Endothelial cell of umbilical vein (primary cell): Measurements from ENCODE around the gene SHISA7. TPM values are rescaled to one million over a fixed set of nuclear protein-coding genes. Genes with fewer than 3 reads are reported as not detected.

Source experiments
- BruUV-seq: library from RNA; stranded (reverse); fragments of 400-500 nt; replicated peaks from 2 replicates; lab custom pipeline; 2021; lab: Mats Ljungman, UMichigan
- CTCF ChIA-PET: fragments of 300-600, 350-600 bp; sonication (Branson Sonifier 250); formaldehyde crosslinking; loops from one replicate; lab custom pipeline; 2021; ENCODE audit warnings: antibody characterized with exemption, inconsistent platforms; lab: Charles Lee
- POLR2A ChIA-PET: fragments of 300-600, 350-600 bp; sonication (Branson Sonifier 250); formaldehyde crosslinking; loops from one replicate; lab custom pipeline; 2021; ENCODE audit warnings: antibody characterized with exemption, inconsistent platforms; lab: Charles Lee
- DNase-seq: peaks from one replicate; pipeline ENCODE4 v3.0.0-alpha.2; 2011; ENCODE audit warnings: low read depth, low spot score
- FAIRE-seq: peaks from 2 replicates; lab custom pipeline; 2011; peaks lifted over from hg19 to GRCh38; lab: Jason Lieb, UNC
- H2AFZ ChIP-seq: 2 replicates; pipeline ENCODE4 v1.6.0; 2012; ENCODE audit warnings: low read depth, low read length, control low read depth, inconsistent platforms
- H3K27ac ChIP-seq: 2 replicates; pipeline ENCODE4 v1.5.1; 2011; ENCODE audit warnings: low read depth, mild to moderate bottlenecking, control low read depth, low read length, moderate library complexity; ENCODE audit not compliant: insufficient read depth
- H3K27me3 ChIP-seq, 2 experiments: 2 replicates each; pipeline versions ENCODE4 v1.6.0 to v1.6.1; 2011; ENCODE audit warnings: low read length in 2 of 2, mixed read lengths in 1 of 2; ENCODE audit not compliant: control insufficient read depth in 2 of 2, insufficient read depth in 2 of 2
- H3K36me3 ChIP-seq, 2 experiments: 2 replicates in 1 of 2; 3 replicates in 1 of 2; pipeline ENCODE4 v1.5.1; 2011; ENCODE audit warnings: low read length in 2 of 2, mild to moderate bottlenecking in 1 of 2, moderate library complexity in 1 of 2; ENCODE audit not compliant: control insufficient read depth in 2 of 2, insufficient read depth in 2 of 2; ENCODE audit errors: extremely low read depth in 1 of 2
- H3K4me1 ChIP-seq: 3 replicates; pipeline ENCODE4 v1.5.1; 2011; ENCODE audit warnings: mild to moderate bottlenecking, low read length; ENCODE audit not compliant: control insufficient read depth, insufficient read depth; ENCODE audit errors: extremely low read depth
- H3K4me2 ChIP-seq: 2 replicates; pipeline ENCODE4 v1.6.1; 2011; ENCODE audit warnings: low read length, control low read depth, mixed read lengths; ENCODE audit not compliant: insufficient read depth
- H3K4me3 ChIP-seq, 3 experiments: fragments of 200-600 bp in 1 of 3; sonication (generic), shearing (Covaris generic) in 1 of 3; replicated peaks in 1 of 3; 2 replicates each; pipeline ENCODE4 v1.5.1; 2011 to 2016; ENCODE audit warnings: control low read depth in 3 of 3, low read length in 3 of 3, mild to moderate bottlenecking in 2 of 3, inconsistent platforms in 1 of 3, low read depth in 1 of 3, moderate library complexity in 1 of 3; ENCODE audit not compliant: insufficient read depth in 1 of 3
- H3K79me2 ChIP-seq: 2 replicates; pipeline ENCODE4 v1.6.0; 2012; ENCODE audit warnings: low read length, inconsistent platforms; ENCODE audit not compliant: control insufficient read depth, insufficient read depth
- H3K9ac ChIP-seq: replicated peaks from 2 replicates; pipeline ENCODE3; 2011; ENCODE audit warnings: low read length, control low read depth; ENCODE audit not compliant: insufficient read depth; ENCODE audit errors: extremely low read depth
- H3K9me1 ChIP-seq: replicated peaks from 3 replicates; pipeline ENCODE4 v1.6.0; 2011; ENCODE audit warnings: mild to moderate bottlenecking, low read length; ENCODE audit not compliant: control insufficient read depth, insufficient read depth; ENCODE audit errors: extremely low read depth
- H3K9me3 ChIP-seq: replicated peaks from 2 replicates; pipeline ENCODE4 v1.5.1; 2012; ENCODE audit warnings: low read length, inconsistent platforms; ENCODE audit not compliant: control insufficient read depth, insufficient read depth
- H4K20me1 ChIP-seq: replicated peaks from 2 replicates; pipeline ENCODE3; 2011; ENCODE audit warnings: mild to moderate bottlenecking, low read length; ENCODE audit not compliant: control insufficient read depth, insufficient read depth; ENCODE audit errors: extremely low read depth
- EZH2 ChIP-seq: IDR thresholded peaks from 2 replicates; pipeline ENCODE4 v1.6.1; 2012; ENCODE audit warnings: borderline replicate concordance, low read depth, mild to moderate bottlenecking, moderate library complexity, low read length, inconsistent platforms; ENCODE audit not compliant: severe bottlenecking
- FOS ChIP-seq: IDR thresholded peaks from 2 replicates; pipeline ENCODE4 v1.6.1; 2011; ENCODE audit warnings: mild to moderate bottlenecking, low read length, moderate library complexity, borderline replicate concordance; ENCODE audit not compliant: insufficient read depth
- GATA2 ChIP-seq: IDR thresholded peaks from 2 replicates; pipeline ENCODE4 v1.7.0; 2011; ENCODE audit warnings: low read depth, mild to moderate bottlenecking, moderate library complexity, mixed read lengths, low read length; ENCODE audit not compliant: insufficient read length, insufficient read depth
- MYC ChIP-seq: IDR thresholded peaks from one replicate; pipeline ENCODE4 v1.6.1; 2011; ENCODE audit warnings: mild to moderate bottlenecking, low read depth, low read length
- POLR2A ChIP-seq: IDR thresholded peaks from 2 replicates; pipeline ENCODE4 v1.6.1; 2012; ENCODE audit warnings: low read depth, mild to moderate bottlenecking, control low read depth, low read length
- dilution Hi-C: fragments of 300-500 bp; cut with MboI; formaldehyde crosslinking; loops from one replicate; pipeline ENCODE4 v1.15.0; 2019; ENCODE audit warnings: low sequenced_read_pairs; ENCODE audit not compliant: extremely low pct_ligation_motif_present
- intact Hi-C: fragments of 100-400 bp; cut with micrococcal nuclease; formaldehyde crosslinking; loops from one replicate; pipeline ENCODE4 v1.10.0; 2022
- polyA plus RNA-seq, 4 experiments: library from polyadenylated mRNA; depleted of rRNA in 3 of 4; stranded (reverse) in 3 of 4; unstranded in 1 of 4; fragments of >200 nt; gene quantifications; 2 replicates each; pipeline versions ENCODE4 v1.2.1 to v1.2.3, GENCODE V29; 2011 to 2012; ENCODE audit warnings: missing spikeins in 1 of 4
- total RNA-seq: library from RNA; stranded (reverse); gene quantifications from 2 replicates; pipeline ENCODE4 v1.2.3, GENCODE V29; 2021
- TF ChIP-seq, protein P1 (sequence below), 2 donors: IDR thresholded peaks; 1 replicate in 1 of 2; 2 replicates in 1 of 2; pipeline ENCODE4 v1.5.1; 2011; ENCODE audit warnings: low read length in 2 of 2, mild to moderate bottlenecking in 2 of 2, moderate library complexity in 2 of 2, control low read depth in 1 of 2, inconsistent platforms in 1 of 2, low read depth in 1 of 2; ENCODE audit not compliant: insufficient read depth in 1 of 2; ENCODE audit errors: extremely low read depth in 1 of 2

Gene SHISA7
- total and polyA plus RNA-seq, 2 donors (not counting 3 experiments of a cell fraction or from before 2014, with no cell fraction given) = not detected

DNA sequence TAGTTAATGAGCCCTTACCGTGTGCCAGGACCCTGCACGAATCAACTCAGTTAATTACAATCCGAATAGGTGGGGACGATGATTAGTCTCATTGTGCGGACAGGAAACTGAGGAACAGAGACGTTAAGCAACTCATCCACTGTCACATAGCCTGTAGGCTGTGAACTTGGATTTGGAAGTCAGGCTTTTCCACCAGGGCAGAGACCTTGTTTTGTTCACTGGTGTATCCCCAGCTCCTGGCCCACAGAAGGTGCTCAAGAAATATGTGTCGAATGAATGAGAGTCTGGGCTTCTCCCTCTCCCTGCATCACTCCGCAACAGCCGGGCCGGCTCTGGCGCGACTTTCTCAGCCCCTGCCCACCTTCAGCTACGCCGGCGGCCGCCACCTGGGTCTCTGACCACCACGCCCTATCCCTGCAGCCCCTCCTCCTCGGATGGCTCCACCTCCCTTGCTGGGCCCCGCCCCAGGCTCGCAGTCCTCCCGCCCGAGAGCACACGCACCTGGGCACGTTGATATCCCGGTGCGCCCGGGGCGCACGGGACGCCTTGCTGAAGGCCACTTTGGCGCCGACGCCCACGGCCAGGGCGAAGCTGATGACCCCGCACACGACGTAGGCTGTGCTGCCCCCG, 1.3 kb downstream of the SHISA7 start:
- Histone ChIP-seq H3K36me3 (no peaks in the 10 kb centered on the region), H3K27me3 (peaks cover 39 to 42% of the 10 kb centered on the region in 2 experiments), H3K79me2 (no peaks in the 10 kb centered on the region), H3K4me3 (no peak overlapping the region), H3K4me1 (no peaks in the 10 kb centered on the region), H2AFZ (no peak overlapping the region), H4K20me1 (no peaks in the 10 kb centered on the region), H3K9me1 (no peaks in the 10 kb centered on the region), H3K4me2 (no peak overlapping the region), H3K27ac (no peak overlapping the region), H3K9ac (no peak overlapping the region), H3K9me3 (no peaks in the 10 kb centered on the region)
- TF ChIP-seq EZH2 = peak; percentile 91
- TF ChIP-seq, protein P1, sequence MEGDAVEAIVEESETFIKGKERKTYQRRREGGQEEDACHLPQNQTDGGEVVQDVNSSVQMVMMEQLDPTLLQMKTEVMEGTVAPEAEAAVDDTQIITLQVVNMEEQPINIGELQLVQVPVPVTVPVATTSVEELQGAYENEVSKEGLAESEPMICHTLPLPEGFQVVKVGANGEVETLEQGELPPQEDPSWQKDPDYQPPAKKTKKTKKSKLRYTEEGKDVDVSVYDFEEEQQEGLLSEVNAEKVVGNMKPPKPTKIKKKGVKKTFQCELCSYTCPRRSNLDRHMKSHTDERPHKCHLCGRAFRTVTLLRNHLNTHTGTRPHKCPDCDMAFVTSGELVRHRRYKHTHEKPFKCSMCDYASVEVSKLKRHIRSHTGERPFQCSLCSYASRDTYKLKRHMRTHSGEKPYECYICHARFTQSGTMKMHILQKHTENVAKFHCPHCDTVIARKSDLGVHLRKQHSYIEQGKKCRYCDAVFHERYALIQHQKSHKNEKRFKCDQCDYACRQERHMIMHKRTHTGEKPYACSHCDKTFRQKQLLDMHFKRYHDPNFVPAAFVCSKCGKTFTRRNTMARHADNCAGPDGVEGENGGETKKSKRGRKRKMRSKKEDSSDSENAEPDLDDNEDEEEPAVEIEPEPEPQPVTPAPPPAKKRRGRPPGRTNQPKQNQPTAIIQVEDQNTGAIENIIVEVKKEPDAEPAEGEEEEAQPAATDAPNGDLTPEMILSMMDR (IDR thresholded peaks at IDR 0.05; ENCODE audit: extremely low read depth in 1 of 2, insufficient read depth in 1 of 2, low read depth in 1 of 2, low read length in 2 of 2) = no peak
- no TSS peak for BruUV-seq
- intact Hi-C loops = no loop called here
- POLR2A ChIA-PET = no interaction called here
- dilution Hi-C loops = no loop called here
- CTCF ChIA-PET = no interaction called here
- DNase-seq (no peak), FAIRE-seq (no peak)

DNA sequence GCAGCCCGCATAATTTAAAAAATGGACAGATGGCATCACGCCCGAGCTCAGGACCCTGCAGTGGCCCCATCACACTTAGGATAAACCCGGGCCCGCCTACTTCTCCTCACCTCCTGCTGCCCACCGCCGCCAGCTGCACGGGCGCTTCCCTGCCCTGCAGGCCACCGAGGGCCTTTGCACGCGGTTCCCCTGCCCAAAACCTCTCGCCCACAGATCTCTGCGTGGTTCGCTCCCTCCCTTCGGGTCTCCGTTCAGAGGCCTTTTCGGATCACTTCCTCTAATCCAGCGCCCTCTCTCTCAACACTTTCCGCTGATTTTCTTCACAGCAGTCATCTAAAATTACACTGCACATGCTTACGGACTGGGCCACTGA, 1.8 kb downstream of the SHISA7 start:
- no peaks in the 10 kb centered on the region for H4K20me1 ChIP-seq
- H3K9ac ChIP-seq = no peak overlapping the region
- DNase-seq = no peak
- H3K36me3 ChIP-seq = no peaks in the 10 kb centered on the region
- H3K4me3 ChIP-seq = no peak overlapping the region
- no peak overlapping the region for H2AFZ ChIP-seq
- ChIA-PET CTCF (no interaction called here), POLR2A (no interaction called here)
- no peaks in the 10 kb centered on the region for H3K9me3 ChIP-seq
- no peaks in the 10 kb centered on the region for H3K4me1 ChIP-seq
- no peaks in the 10 kb centered on the region for H3K79me2 ChIP-seq
- intact Hi-C loops = no loop called here
- no peak for FAIRE-seq
- dilution Hi-C loops = no loop called here
- peaks cover 38 to 42% of the 10 kb centered on the region in 2 experiments for H3K27me3 ChIP-seq
- TF ChIP-seq GATA2 = no peak
- TF ChIP-seq FOS = no peak
- TF ChIP-seq POLR2A = no peak
- TF ChIP-seq MYC = no peak
- H3K9me1 ChIP-seq = no peaks in the 10 kb centered on the region
- no peak overlapping the region for H3K4me2 ChIP-seq
- no peak overlapping the region for H3K27ac ChIP-seq
- BruUV-seq = no TSS peak
